Osteoblast (primary cell): ENCODE measurements around the gene GREB1. TPM values are rescaled to one million over a fixed set of nuclear protein-coding genes. Genes with fewer than 3 reads are reported as not detected.

Source experiments
- DNase-seq: peaks from one replicate; pipeline ENCODE4 v3.0.0; 2011; ENCODE audit warnings: low spot score, mixed read lengths; ENCODE audit not compliant: insufficient read length; ENCODE audit errors: missing footprints
- H2AFZ ChIP-seq: 2 replicates; pipeline ENCODE4 v1.6.0; 2011; ENCODE audit warnings: mild to moderate bottlenecking, low read length
- H3K27ac ChIP-seq: 2 replicates; pipeline ENCODE4 v1.5.1; 2011; ENCODE audit warnings: mild to moderate bottlenecking, low read depth, low read length, moderate library complexity
- H3K27me3 ChIP-seq: 2 replicates; pipeline ENCODE4 v1.6.0; 2012; ENCODE audit warnings: mild to moderate bottlenecking, control low read depth, inconsistent platforms, low read length, moderate library complexity; ENCODE audit not compliant: insufficient read depth
- H3K36me3 ChIP-seq: 2 replicates; pipeline ENCODE4 v1.5.1; 2011; ENCODE audit warnings: mild to moderate bottlenecking, low read length, control low read depth, moderate library complexity; ENCODE audit not compliant: insufficient read depth
- H3K4me1 ChIP-seq: 2 replicates; pipeline ENCODE4 v1.5.1; 2011; ENCODE audit warnings: mild to moderate bottlenecking, low read length, control low read depth, moderate library complexity; ENCODE audit not compliant: insufficient read depth
- H3K4me2 ChIP-seq: 2 replicates; pipeline ENCODE4 v1.6.0; 2011; ENCODE audit warnings: mild to moderate bottlenecking, low read length; ENCODE audit not compliant: insufficient read depth
- H3K4me3 ChIP-seq: fragments of 200-600 bp; sonication (generic); 3 replicates; pipeline ENCODE4 v1.5.1; 2012; ENCODE audit warnings: mild to moderate bottlenecking, low read length, inconsistent platforms; ENCODE audit not compliant: insufficient read depth
- H3K79me2 ChIP-seq: 2 replicates; pipeline ENCODE4 v1.6.0; 2012; ENCODE audit warnings: mild to moderate bottlenecking, low read length, control low read depth, inconsistent platforms; ENCODE audit not compliant: insufficient read depth
- H3K9me3 ChIP-seq: 2 replicates; pipeline ENCODE4 v1.5.1; 2011; ENCODE audit warnings: low read depth, low read length, control low read depth
- H4K20me1 ChIP-seq: 2 replicates; pipeline ENCODE4 v1.6.0; 2012; ENCODE audit warnings: mild to moderate bottlenecking, low read length, control low read depth; ENCODE audit not compliant: insufficient read depth
- total RNA-seq: library from RNA; depleted of rRNA; stranded (reverse); fragments of >200 nt; gene quantifications from 2 replicates; pipeline ENCODE4 v1.2.3, GENCODE V29; 2012
- TF ChIP-seq, protein P1 (sequence below): IDR thresholded peaks from 2 replicates; pipeline ENCODE4 v1.5.1; 2011; ENCODE audit warnings: mild to moderate bottlenecking, low read depth, low read length, moderate library complexity; ENCODE audit errors: extremely low read depth

GREB1 gene
- total RNA-seq, 1 donor = 1.1 TPM

GRCh38 chr2:11566383-11566782, 32.5 kb downstream of the GREB1 start:
- Histone ChIP-seq H3K36me3 (no peaks in the 10 kb centered on the region), H3K9me3 (no peaks in the 10 kb centered on the region), H2AFZ (no peak overlapping the region), H3K4me3 (no peak overlapping the region), H3K27ac (no peak overlapping the region), H3K79me2 (no peaks in the 10 kb centered on the region), H3K27me3 (peaks cover 7% of the 10 kb centered on the region), H3K4me2 (no peak overlapping the region), H3K4me1 (no peaks in the 10 kb centered on the region), H4K20me1 (no peaks in the 10 kb centered on the region)
- TF ChIP-seq, protein P1, sequence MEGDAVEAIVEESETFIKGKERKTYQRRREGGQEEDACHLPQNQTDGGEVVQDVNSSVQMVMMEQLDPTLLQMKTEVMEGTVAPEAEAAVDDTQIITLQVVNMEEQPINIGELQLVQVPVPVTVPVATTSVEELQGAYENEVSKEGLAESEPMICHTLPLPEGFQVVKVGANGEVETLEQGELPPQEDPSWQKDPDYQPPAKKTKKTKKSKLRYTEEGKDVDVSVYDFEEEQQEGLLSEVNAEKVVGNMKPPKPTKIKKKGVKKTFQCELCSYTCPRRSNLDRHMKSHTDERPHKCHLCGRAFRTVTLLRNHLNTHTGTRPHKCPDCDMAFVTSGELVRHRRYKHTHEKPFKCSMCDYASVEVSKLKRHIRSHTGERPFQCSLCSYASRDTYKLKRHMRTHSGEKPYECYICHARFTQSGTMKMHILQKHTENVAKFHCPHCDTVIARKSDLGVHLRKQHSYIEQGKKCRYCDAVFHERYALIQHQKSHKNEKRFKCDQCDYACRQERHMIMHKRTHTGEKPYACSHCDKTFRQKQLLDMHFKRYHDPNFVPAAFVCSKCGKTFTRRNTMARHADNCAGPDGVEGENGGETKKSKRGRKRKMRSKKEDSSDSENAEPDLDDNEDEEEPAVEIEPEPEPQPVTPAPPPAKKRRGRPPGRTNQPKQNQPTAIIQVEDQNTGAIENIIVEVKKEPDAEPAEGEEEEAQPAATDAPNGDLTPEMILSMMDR = no peak
- DNase-seq = no peak

DNA sequence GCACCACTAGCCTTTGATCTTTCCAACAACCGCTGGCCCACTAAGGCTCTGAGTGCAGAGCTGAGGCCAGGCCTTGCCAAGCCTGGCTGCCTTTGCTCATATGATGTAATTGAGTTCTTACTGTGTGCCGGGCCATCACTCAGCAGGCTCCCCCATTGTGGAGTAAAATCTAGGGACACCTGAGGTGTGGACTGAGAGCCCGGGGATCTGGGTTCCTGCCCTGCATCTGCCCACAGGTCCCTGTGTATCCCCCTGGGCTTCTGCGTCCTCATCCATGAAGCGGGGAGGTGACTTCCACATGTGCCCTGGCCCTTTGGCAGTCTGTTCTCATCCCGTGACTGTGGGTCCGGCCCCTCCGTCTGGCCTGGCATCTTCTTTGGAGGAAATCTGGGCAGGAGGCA, 33.8 kb downstream of the GREB1 start:
- no peak overlapping the region for H3K4me3 ChIP-seq
- no peaks in the 10 kb centered on the region for H3K9me3 ChIP-seq
- H3K36me3 ChIP-seq = no peaks in the 10 kb centered on the region
- TF ChIP-seq, protein P1 = no peak
- no peaks in the 10 kb centered on the region for H3K4me1 ChIP-seq
- H4K20me1 ChIP-seq = no peaks in the 10 kb centered on the region
- H3K4me2 ChIP-seq = no peak overlapping the region
- no peak for DNase-seq
- no peak overlapping the region for H2AFZ ChIP-seq
- no peaks in the 10 kb centered on the region for H3K79me2 ChIP-seq
- peaks cover 7% of the 10 kb centered on the region for H3K27me3 ChIP-seq
- no peak overlapping the region for H3K27ac ChIP-seq

DNA sequence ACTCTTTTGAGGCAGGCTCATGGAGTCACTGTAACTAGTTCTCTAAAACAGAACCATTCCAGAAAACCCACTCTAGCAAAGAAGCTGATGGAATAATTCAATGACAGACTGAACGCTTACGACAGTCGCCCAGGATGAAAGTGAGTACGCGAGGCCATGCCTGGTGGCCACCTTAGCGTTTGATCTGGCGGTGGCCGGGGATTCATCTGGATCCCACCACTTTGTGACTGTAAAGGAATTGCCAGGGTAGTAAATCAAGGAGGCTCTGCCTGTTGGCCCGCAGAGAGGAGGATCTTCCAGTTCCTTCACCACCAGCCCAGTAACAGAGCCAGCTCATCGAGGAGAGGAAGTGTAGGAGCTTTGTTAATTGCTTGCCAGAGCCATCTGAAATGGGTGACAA, 34.6 kb downstream of the GREB1 start:
- DNase-seq = no peak
- no peaks in the 10 kb centered on the region for H4K20me1 ChIP-seq
- no peak overlapping the region for H3K27ac ChIP-seq

DNA sequence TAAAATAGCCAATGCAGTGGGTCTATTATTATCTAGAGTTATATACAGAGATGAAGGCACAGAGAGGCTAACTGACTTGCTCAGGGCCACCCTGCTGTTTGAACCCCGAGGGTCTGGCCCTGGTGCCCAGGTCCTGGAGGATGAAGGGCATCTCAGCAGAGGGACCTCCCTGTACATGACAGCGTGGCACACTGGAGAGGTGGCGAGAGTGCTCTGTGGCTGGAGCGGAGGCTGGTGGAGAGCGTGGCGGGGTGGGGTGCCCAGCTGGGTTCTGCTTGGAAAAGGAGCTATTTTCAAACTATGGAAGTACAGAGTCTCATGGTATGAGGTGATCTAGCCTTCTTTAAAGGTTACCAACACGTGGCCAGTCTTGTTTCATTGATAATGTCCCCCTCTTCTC, 35.8 kb downstream of the GREB1 start:
- Histone ChIP-seq H3K36me3 (no peaks in the 10 kb centered on the region), H3K4me3 (no peak overlapping the region), H3K27ac (no peak overlapping the region), H3K27me3 (peaks cover 7% of the 10 kb centered on the region), H3K9me3 (no peaks in the 10 kb centered on the region), H3K4me1 (no peaks in the 10 kb centered on the region), H2AFZ (no peak overlapping the region), H3K79me2 (no peaks in the 10 kb centered on the region), H3K4me2 (no peak overlapping the region), H4K20me1 (no peaks in the 10 kb centered on the region)
- no peak for DNase-seq
- TF ChIP-seq, protein P1 = no peak

More for the DNA sequence above, 34.6 kb downstream of the GREB1 start:
- TF ChIP-seq, protein P1 = no peak
- H3K79me2 ChIP-seq = no peaks in the 10 kb centered on the region
- H3K4me3 ChIP-seq = no peak overlapping the region
- no peaks in the 10 kb centered on the region for H3K9me3 ChIP-seq
- H3K4me1 ChIP-seq = no peaks in the 10 kb centered on the region
- peaks cover 7% of the 10 kb centered on the region for H3K27me3 ChIP-seq
- no peak overlapping the region for H2AFZ ChIP-seq
- no peaks in the 10 kb centered on the region for H3K36me3 ChIP-seq
- H3K4me2 ChIP-seq = no peak overlapping the region
